GM18511 (cell line): ENCODE measurements around the gene RANBP10.
"Not testable (repeated sequence)": the region's sequence is repeated elsewhere in the genome, so short reads cannot be mapped to it uniquely, and the experiment has no call there.

ENCODE experiments used
- ATAC-seq: cut with Tn5 transposase; IDR thresholded peaks from one replicate; pipeline ENCODE4 v1.9.1; 2021; ENCODE audit warnings: mild to moderate bottlenecking, moderate library complexity; ENCODE audit not compliant: unreplicated experiment

RANBP10 gene

GRCh38 chr16:67806428-67807147, at the start of gene RANBP10, which contains the start of gene TSNAXIP1:
Gene RANBP10, minus strand, starts transcription at chr16:67806560. Its CDS starts 24 bp downstream, at chr16:67806536.
Gene TSNAXIP1, plus strand, starts transcription at chr16:67806889. Its CDS starts 261 bp downstream, at chr16:67807150.
- peak; percentile 91 for ATAC-seq

GRCh38 chr16:67855789-67856188, 49.4 kb upstream of the RANBP10 start:
- ATAC-seq: no peak

- ATAC-seq: no peak
Measured at GRCh38 chr16:67853670-67854069, 47.3 kb upstream of the RANBP10 start.

GRCh38 chr16:67848118-67848517, 41.8 kb upstream of the RANBP10 start:
- ATAC-seq: no peak

GRCh38 chr16:67847064-67847861, 40.9 kb upstream of the RANBP10 start, which contains the start of gene CENPT:
Gene CENPT, minus strand, starts transcription at chr16:67847693. Its CDS starts 13,834 bp downstream, at chr16:67833859.
- peak; percentile 51 for ATAC-seq

GRCh38 chr16:67846320-67847063, 40.1 kb upstream of the RANBP10 start, which contains the start of gene NUTF2:
Gene NUTF2, plus strand, starts transcription at chr16:67846933. Its CDS starts 18,198 bp downstream, at chr16:67865131.
- peak; percentile 62 for ATAC-seq

GRCh38 chr16:67846063-67846319, 39.6 kb upstream of the RANBP10 start:
- no peak for ATAC-seq

- ATAC-seq: no peak
Measured at GRCh38 chr16:67845291-67846062, 39.1 kb upstream of the RANBP10 start.

GRCh38 chr16:67844497-67844896, 38.1 kb upstream of the RANBP10 start:
- no peak for ATAC-seq

GRCh38 chr16:67843343-67843765, 37.0 kb upstream of the RANBP10 start:
- ATAC-seq: no peak

GRCh38 chr16:67842509-67843342, 36.4 kb upstream of the RANBP10 start:
- ATAC-seq: peak; percentile 14

GRCh38 chr16:67841816-67842508, 35.6 kb upstream of the RANBP10 start, which contains the start of gene THAP11:
Gene THAP11, plus strand, starts transcription at chr16:67842320. Its CDS starts 235 bp downstream, at chr16:67842555.
- peak; percentile 49 for ATAC-seq

GRCh38 chr16:67841198-67841815, 34.9 kb upstream of the RANBP10 start:
- no peak for ATAC-seq

- no peak for ATAC-seq
Measured at GRCh38 chr16:67837811-67838210, 31.5 kb upstream of the RANBP10 start.

GRCh38 chr16:67837190-67837589, 30.8 kb upstream of the RANBP10 start:
- not testable (repeated sequence) for ATAC-seq

- ATAC-seq: no peak
Measured at GRCh38 chr16:67834242-67834614, 27.9 kb upstream of the RANBP10 start.

GRCh38 chr16:67833415-67834241, 27.3 kb upstream of the RANBP10 start:
- peak; percentile 98 for ATAC-seq

- no peak for ATAC-seq
Measured at GRCh38 chr16:67833030-67833414, 26.7 kb upstream of the RANBP10 start.
